Pons (tissue), 1 donor: ENCODE data around the gene SMIM11.
A peak's percentile ranks its signal among the peaks of the same experiment; 100 is the strongest.
"Not testable (repeated sequence)": the region's sequence is repeated elsewhere in the genome, so short reads cannot be mapped to it uniquely, and the experiment has no call there.

Source experiments
- DNase-seq: peaks from one replicate; pipeline ENCODE4 v3.0.0-alpha.2; 2016; ENCODE audit warnings: low spot score

Gene SMIM11, protein sequence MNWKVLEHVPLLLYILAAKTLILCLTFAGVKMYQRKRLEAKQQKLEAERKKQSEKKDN

DNA sequence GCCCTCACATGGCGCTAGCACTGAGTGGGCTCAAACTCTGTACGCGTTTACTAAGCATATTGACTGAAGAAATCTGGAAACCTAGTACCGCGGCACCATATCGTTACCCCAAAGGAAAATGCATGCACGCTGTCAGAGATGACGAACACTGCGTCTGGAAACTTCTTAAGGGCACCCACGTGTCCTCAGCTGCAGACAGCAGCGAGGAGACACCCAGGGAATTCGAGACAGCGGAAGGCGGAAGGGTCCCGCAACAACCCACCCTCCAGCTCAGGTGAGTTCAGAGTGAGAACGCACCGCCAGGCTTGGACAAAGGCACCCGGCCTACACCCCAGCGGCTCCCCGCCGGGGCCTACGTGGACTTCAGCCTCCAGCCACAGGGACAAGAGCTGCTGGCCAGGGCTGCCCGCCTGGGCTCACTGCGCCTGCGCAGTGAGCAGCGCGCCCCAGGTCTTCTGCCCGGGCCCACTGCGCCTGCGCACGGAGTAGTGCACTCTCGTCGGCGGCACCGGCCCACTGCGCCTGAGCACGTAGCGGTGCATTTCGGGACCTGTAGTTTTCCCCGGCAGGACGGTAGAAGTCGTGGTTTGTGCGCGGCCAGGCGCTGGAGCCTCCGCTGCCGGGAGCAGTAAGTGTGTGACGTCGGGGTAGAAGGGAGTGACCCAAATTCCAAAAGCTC, at the start of gene SMIM11:
Gene SMIM11 (plus strand): TSS at position 568 of the 679 bp plus-strand sequence. CDS start 3,998 bp downstream, outside the sequence.
- DNase-seq = not testable (repeated sequence)

DNA sequence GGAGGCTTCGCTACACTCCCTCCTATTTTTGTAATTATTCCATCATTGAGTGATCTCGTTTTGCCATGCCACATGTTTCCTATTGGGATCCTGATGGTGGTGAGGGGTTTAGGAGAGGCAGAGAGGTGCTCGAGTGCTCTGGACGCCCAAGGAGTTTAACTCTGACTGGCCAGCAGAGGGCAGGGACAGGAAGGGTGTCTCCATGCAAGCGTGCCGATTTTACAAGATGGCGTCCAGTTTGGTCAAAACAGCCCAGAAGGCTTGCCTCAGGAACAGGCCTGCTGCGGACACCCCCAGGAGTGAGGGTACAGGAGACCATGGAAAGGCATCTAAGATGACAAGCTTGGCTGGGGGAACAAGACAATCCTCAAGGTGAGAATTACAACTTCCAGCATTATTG, 45.3 kb upstream of the SMIM11 start:
- DNase-seq = no peak

DNA sequence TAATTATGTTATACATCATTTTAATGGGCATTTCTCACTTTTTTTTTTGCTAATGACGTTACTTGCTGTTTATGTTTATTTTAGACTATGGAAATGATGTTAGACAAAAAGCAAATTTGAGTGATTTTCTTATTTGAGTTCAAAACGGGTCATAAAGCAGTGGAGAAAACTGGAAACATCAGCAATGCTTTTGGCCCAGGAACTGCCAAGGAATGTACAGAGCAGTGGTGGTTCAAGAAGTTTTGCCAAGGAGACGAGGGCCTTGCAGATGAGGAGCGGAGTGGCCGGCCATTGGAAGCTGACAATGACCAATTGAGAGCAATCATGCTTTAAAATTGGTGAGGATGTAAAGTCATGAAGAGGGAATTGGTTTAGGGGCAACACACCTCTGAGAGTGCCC, 43.6 kb upstream of the SMIM11 start:
- DNase-seq = no peak

DNA sequence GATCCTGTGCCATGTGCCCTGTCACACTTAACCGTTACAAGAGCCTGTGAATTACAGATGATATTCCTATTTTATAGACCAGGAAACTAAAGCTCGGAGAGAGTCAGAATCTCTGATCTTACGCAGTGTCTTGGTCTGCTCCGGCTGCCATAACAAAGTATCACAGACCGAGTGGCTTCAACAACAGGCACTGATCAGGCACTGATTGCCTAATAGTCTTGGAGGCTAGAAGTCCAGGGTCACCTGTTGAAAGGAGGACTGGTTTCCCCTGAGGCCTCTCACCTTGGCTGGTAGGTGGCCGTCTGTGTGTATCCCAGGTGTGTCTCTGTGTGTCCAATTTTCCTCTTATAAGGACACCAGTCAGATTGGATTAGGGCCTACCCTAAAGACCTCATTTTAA, 43.0 kb upstream of the SMIM11 start:
- DNase-seq = no peak

DNA sequence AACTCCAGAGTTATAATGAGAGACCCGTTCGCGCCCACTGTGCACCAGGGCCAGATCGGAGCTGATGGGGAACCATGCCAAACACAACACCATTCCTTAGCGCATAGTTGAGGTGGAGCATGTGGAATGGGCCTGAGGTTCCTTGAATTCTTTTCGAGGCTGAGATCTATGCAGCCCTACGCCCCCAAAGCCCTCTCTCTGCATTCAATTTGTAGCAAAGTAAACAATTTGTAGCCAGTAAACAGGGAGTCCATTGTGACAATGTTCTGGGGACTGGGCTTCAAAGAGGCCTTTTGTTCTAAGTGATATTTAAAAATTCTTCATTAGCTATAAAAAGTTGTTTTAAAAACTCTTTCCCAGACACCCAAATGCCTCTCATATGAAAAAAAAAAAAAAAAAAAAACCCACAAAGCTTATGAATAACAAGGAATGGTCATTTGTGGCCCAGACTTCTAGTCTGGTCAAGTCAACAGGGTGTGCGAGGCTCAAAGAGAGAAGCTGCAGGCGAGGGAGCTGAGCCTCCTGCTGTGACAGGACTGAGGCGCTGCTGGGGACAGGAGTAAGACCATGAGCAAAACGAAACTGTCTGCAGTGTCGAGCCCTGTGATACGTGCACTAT, 42.1 kb upstream of the SMIM11 start:
- DNase-seq = peak; percentile 52

DNA sequence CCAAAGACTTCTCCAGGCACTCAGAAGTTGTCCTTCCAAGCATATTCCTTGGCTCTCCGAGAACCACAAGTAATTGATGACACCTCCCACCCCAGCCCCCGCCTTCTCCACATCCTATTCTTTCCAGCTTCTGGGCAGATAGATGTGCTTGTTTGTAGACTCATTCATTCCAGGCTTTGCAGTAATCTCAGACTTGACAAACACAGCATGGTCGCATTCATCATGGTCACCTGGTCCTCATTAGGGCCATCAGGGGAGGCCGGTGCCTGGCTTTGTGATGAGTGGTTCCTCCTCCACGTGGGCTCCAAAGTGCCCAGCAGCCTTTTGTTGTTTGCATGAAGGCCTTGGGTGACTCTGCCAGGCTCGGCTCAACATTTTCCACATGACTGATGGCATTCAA, 40.0 kb upstream of the SMIM11 start:
- DNase-seq = no peak

DNA sequence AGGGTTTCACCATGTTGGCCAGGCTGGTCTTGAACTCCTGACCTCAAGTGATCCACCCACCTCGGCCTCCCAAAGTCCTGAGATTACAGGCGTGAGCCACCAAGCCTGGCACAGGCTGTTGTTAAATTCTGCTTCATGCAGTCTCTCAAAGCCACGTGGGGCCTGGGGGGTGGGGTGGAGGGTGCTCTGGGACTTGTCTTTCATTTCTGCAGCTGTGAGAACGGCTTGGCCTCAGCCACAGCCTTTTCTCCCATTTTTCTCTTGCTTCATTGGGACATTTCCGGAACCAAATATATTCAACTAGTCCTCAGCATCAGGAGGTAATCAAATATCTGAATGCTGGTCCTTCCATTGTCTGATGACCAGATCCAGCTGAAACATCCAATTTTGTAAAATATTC, 39.1 kb upstream of the SMIM11 start:
- no peak for DNase-seq

DNA sequence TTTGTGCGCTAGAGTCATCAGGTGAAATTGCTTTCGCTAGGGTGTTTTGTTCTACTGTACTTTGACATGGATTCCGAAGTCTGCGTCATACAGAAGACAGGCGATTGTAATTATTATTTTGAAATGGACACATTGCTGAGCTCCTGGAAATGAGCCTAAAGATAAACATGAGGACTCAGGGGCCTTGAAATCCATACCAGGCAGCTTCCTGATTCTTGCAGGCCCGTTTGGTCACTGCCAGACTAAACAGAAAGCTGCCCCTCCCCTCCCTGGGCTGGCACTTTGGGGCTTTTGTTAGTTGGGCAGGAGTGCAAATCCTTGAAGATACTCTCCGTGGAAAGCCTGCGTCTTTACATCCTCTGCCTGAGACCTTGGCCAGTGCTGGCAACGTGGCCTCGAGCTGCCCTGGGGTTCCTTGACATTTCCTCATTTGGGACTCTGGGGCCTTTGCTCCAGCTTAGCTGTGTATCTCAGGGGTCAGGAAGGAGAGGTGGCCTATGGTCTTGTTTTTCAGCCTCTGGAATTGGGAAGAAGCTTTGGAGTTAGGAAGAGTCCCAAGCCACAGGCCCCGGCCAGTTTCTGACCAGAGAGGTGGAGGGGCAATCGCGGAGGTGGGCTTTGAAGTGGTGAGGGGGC, 38.4 kb upstream of the SMIM11 start:
- DNase-seq = no peak

DNA sequence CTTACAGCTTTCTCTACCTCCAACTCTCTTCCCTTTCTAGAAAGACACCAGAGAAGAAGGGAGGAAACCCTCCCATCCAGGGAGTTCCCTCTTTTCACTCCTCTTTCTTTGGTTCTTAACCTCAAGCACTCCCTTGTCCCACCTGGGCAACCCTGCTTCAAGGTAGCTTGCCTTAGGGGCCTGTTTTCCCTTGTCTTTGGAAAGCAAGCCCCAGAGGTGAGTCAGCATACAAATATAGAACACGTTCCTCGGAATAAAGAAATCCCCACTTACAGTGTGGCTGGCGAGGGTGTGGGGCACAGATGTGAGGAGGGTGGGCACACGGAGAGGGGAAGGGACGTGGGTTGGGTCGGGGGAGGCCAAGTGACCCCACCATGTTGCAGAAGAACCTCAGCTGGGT, 37.6 kb upstream of the SMIM11 start:
- no peak for DNase-seq

DNA sequence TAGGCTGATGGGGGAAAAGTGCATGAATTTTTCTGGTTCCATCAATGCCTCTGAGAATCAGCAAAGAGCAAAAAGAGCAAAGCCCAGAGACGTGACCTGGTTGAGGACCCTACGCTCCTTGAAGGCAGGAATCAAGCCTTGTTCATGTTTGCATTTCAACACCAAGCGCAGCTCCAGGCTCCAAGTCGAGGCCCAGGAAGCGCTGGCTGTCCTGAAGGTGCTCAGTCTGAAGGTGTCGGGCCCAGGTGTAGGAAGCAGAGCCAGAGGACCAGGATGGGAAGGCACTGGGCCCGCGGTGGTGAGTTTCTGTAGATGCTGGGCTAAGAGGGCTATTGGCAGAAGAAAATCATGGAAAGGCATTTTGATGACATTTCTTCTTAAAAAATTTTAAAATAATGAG, 37.1 kb upstream of the SMIM11 start:
- DNase-seq = no peak

DNA sequence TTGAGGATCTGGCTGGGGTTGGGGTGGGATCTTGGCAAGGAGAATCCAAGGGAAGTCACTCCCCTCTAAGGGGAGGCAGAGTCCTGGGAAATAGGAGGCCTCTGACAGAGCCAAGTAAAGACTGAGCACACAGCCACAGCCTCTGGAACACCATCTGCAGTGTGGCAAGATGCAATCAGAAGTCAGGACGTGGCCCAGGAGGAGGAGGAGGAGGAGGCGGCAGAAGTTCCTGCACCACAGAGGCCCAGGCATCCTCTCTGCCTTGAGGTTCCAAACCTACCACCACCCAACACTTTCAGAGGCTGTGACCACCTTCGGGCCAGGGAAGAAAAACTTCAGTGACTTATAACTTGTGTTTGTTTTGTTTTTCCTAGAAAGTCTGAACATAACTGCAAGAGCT, 35.2 kb upstream of the SMIM11 start:
- DNase-seq = no peak

DNA sequence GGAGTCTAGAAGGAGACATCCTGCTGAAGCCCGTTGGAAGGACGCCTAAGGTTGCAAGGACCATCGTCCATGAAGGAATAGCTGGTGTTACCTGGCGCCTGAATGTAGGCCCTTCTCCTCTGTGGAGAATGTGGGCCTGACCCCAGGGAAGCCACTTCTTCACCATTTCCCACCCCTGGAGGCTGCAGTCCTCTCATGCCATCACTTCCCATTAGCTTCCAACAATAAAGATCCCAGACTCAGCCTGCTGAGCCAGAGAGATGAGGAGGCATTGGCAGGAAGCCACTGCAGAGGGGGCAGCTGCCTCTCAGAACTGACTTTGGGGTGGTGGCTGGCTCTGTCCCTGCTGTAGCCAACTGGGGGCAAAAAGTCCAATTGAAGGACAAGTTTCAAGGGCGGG, 32.8 kb upstream of the SMIM11 start:
- DNase-seq = no peak

DNA sequence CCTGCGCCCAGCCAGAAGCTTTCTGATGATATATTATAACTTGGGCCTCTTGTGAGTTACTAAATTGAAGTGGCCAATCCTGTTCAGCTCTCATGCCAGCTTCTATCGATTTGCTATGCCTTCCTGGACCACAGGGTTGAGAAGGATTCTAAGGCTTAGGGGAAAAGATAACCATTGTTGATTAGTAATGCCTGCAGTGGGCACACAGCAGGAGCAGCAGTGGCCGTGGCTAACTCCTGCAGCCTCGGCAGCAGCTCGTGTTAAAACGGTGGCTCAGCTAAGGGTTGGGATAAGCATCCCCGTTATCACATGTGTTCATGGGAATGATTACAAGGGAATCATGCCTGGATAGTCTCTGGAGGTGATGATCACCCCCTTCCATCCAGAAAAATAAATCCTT, 32.0 kb upstream of the SMIM11 start:
- DNase-seq = no peak

DNA sequence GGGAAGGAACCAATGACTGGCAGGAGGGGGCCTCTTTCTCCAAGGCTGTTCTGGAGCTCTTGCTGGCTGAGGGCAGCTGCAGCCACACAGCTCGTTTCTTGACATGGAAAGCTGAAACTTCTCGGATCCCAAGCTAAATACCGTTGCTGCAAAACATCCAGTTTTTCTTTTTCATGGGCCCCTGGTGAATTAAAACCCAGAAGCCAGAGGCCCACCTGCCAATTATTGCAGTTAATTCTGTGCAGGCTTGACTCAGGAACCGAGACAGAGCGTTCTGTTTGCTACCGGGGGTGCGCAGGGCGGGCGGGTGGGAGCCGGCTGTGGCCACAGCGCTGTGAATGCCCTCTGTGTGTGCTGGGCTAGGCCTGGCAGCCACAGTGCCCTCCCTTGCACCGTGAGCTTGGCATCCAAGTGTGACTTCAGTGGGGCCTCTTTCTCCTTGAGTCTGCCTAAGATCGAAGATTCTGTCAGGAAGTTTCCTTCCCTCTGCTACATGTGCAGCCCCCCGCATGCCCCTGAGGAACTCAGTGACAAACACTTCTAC, 31.4 kb upstream of the SMIM11 start:
- peak; percentile 62 for DNase-seq

DNA sequence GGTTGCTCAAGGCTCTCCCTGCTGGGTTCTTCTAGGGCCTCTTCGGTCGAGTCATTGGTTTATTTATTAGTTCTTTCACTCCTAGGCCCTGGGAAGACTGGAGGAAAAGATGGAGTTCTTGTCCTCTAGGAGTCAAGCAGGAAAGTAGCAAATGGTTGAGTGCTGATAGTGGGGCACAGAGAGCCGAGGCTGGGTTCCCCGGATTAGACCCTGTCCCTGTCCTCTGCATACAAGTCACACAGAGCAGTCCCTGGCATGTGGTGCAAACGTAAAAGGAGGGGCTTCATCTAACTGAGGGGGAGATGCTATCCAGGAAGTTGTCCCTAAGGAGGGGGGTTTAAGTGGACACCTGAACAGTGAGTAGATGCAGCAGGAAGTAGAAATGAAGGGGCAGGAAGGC, 30.7 kb upstream of the SMIM11 start:
- DNase-seq = no peak

DNA sequence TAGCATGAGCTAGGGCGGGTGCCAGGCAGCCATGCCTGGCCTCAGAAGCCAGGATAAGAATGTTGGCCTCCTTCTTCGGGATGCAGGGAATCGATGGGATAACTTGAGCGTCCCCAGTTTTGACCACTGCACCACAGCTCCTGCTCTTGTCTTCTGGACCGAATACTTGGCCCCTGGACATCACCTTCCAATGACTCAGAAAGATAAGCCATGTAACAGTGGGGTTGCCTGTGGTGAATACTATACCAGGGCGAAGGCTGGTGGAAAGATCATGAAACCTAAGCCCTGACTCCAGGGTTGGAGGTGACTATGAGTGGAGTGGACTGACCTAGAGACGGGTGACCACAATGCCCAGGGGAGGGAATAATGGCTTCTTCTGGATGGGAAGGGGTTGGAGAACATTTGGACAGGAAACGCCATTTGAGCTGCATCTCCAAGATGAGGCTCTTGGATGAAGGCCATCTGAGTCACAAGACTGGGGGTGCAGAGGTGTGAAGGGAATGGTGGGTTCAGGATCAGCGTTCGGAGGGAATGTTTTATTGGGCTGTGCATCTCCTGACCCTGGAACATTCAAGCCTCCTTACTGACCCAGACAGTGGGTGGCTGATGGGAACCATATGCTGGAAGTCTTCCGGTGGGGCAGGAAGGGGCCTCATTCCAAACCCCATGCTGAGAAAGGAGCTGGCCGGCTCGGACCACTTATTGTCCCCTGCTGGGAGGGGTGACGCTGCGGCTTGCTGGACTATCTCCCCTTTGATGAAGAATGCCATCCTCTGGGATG, 30.0 kb upstream of the SMIM11 start:
- no peak for DNase-seq

DNA sequence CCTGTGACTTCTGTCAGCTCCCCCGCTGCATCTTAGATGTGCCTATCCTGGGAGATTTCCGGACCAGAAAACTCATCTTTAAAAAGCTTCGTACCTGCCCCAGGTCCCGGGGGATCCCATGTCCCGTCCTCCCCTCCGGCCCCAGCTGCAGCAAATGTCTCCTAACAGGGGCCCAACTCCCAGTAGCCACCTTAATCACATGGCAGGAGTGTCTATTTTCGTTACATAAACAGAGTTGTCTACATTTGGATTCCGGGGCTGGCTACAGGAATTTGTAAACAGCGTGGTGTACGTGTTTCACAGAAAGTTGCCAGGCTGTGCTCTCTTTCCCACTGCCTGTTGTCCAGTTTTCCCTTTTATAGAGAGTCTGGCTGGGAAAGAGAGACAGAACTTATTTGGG, 29.4 kb upstream of the SMIM11 start:
- DNase-seq = no peak

DNA sequence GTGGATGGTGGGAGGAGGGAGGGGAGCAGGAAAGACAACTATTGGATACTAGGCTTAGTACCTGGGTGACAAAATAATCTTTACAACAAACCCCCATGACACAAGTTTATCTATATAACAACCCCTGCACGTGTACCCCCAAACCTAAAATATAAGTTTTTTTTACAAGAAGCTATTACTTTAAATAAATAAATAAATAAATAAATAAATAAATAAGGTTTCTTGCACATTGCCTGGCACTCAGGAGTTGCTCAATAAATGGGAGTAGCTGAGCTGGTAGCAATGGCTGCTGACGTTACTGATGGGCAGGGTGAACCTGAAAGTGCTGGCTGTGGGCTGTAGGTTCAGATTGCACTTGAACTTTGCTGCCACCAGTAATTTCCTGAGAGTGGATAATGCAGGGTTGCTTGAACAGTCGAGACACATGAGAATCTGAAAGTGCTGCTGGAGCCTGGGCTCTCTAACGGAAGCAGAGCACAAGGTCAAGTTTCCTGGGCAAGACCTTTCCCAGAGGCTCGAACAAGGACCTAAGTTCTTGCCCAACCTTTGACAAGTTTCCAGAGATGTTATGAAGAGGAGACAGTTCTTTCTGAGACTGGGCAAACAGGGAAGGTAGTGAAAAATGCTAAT, 26.3 kb upstream of the SMIM11 start:
- DNase-seq = no peak

DNA sequence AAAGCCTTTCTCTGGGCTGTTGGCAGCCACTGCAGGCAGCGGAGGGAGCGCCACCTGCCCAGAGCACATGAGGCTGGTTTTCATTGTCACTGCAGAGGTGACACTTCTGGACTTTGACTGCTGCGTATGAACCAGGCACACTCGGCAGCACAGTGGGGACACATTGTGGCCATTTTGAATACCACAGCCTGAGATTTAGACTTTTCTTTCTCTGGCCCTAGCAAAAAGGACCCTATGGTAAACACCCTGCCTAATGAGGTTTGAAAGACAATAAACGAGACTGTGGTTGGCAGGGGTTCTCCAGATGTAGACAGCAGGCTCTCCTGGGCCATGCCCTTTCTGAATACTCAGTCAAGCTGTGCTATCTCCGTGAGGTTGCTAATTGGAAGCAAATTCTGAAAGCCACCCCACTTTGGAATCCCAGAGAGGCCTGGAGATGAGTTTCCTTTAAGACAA, 23.5 kb upstream of the SMIM11 start:
- peak; percentile 72 for DNase-seq

DNA sequence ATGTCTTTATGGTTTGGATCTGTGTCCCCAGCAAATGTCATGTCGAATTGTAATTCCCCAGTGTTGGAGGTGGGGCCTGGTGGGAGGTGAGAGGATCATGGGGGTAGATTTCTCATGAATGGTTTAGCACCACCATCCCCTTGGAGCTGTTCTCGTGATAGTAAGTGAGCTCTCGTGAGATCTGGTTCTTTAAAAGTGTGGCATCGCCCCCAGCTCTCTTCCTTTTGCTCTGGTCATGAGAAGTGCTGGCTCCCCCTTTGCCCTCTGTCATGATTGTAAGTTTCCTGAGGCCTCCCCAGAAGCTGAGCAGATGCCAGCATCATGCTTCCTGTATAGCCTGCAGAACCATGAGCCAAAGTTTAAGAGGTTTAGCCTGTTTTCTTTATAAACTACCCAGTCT, 22.8 kb upstream of the SMIM11 start:
- no peak for DNase-seq

DNA sequence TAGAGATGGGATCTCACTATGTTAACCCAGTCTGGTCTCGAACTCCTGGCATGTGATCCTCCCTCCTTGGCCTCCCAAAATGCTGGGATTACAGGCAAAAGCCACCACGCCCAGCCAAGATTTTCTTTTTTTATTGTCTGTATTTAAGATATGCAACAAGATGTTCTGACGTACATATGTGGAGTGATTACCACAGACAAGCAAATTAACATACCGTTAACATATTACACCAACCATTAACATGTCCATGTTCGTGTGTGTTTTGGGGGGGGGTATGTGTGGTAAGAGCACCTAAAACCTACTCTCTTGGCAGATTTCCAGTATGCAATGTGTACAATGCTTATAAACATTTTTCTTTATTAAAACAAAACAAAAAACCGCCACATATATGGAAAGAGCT, 22.1 kb upstream of the SMIM11 start:
- no peak for DNase-seq

DNA sequence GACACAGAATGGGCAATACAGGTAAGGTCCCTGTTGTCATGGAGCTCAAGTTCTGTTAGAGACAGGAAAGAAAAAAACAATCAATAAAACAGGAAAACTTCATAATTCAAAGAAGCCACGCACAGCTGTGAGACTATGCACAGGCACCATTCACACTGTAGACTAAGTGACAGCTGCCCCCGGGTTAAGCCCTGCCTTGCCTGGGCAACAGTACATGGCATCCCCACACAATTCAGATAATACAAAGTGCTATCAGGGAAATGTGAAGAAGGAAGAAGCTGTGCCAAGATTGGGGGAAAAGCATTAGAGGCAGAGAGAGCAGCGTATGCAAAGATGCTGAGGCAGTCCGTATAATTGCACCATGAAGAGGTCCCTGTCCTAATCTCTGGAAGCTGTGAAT, 20.5 kb upstream of the SMIM11 start:
- DNase-seq = no peak
